ENCODE results near the gene ACAD10.

GRCh38 chr12:111792856-111793235 is 107.0 kb downstream of the ACAD10 start:
- TF ChIP-seq CTCF (IDR thresholded peaks at IDR 0.05) (no peak), POLR2A (IDR thresholded peaks at IDR 0.05) (no peak)

All from Peyer's patch (tissue), 4 donors.